ENCODE measurements around the gene ACTR5. TPM values are rescaled to one million over a fixed set of nuclear protein-coding genes. Genes with fewer than 3 reads are reported as not detected.
"Not testable (repeated sequence)": the region's sequence is repeated elsewhere in the genome, so short reads cannot be mapped to it uniquely, and the experiment has no call there.

ACTR5 gene
- total and polyA plus RNA-seq, 5 donors, result 3.1 to 3.6 (median 3.4) TPM

GRCh38 chr20:38790200-38791053, 42.2 kb downstream of the ACTR5 start:
- no peaks in the 10 kb centered on the region for H3K4me1 ChIP-seq (ENCODE audit: control insufficient read depth, insufficient read depth, low read length)
- ATAC-seq (peak; percentile 29 to 61), DNase-seq (peak in 1 of 3 donors; percentile 59)
- H3K27me3 ChIP-seq (ENCODE audit: control insufficient read depth, insufficient read depth), result no peaks in the 10 kb centered on the region
- no peak overlapping the region for H3K27ac ChIP-seq (ENCODE audit: low read length)
- intact Hi-C loops (cut with DNase I), result no loop called here
- no peak overlapping the region for H3K4me3 ChIP-seq (ENCODE audit: low read length)
- 47% methylated on average over 16 of the region's 16 CpGs for WGBS
- H3K9me3 ChIP-seq (ENCODE audit: control insufficient read depth, low read length), result peaks cover 2% of the 10 kb centered on the region

- Histone ChIP-seq H3K27me3 (ENCODE audit: control insufficient read depth, insufficient read depth) (no peaks in the 10 kb centered on the region), H3K9me3 (ENCODE audit: control insufficient read depth, low read length) (peaks cover 2% of the 10 kb centered on the region), H3K4me1 (ENCODE audit: control insufficient read depth, insufficient read depth, low read length) (no peaks in the 10 kb centered on the region), H3K27ac (ENCODE audit: low read length) (no peak overlapping the region), H3K4me3 (ENCODE audit: low read length) (no peak overlapping the region)
- intact Hi-C loops (cut with DNase I), result no loop called here
- no peak for DNase-seq
- WGBS, result 89% methylated on average over 3 of the region's 3 CpGs
- no peak for ATAC-seq
Observed at GRCh38 chr20:38791291-38791690, 43.0 kb downstream of the ACTR5 start.

GRCh38 chr20:38791940-38792339, 43.7 kb downstream of the ACTR5 start:
- no peaks in the 10 kb centered on the region for H3K4me1 ChIP-seq (ENCODE audit: control insufficient read depth, insufficient read depth, low read length)
- no peak overlapping the region for H3K27ac ChIP-seq (ENCODE audit: low read length)
- no peak overlapping the region for H3K4me3 ChIP-seq (ENCODE audit: low read length)
- no peaks in the 10 kb centered on the region for H3K27me3 ChIP-seq (ENCODE audit: control insufficient read depth, insufficient read depth)
- H3K9me3 ChIP-seq (ENCODE audit: control insufficient read depth, low read length), result peaks cover 2% of the 10 kb centered on the region
- WGBS, result 93% methylated on average over 1 of the region's 1 CpG
- DNase-seq (no peak), ATAC-seq (no peak)
- intact Hi-C loops (cut with DNase I), result no loop called here

GRCh38 chr20:38794057-38794456, 45.8 kb downstream of the ACTR5 start:
- DNase-seq; intact Hi-C loops (cut with DNase I): not testable (repeated sequence)
- WGBS, result 95% methylated on average over 5 of the region's 5 CpGs

GRCh38 chr20:38798266-38798665, 50.0 kb downstream of the ACTR5 start:
- ATAC-seq (no peak), DNase-seq (no peak)
- H3K4me1 ChIP-seq (ENCODE audit: control insufficient read depth, insufficient read depth, low read length), result no peaks in the 10 kb centered on the region
- no peak overlapping the region for H3K27ac ChIP-seq (ENCODE audit: low read length)
- H3K27me3 ChIP-seq (ENCODE audit: control insufficient read depth, insufficient read depth), result no peaks in the 10 kb centered on the region
- no peak overlapping the region for H3K4me3 ChIP-seq (ENCODE audit: low read length)
- H3K9me3 ChIP-seq (ENCODE audit: control insufficient read depth, low read length), result no peaks in the 10 kb centered on the region
- 78% methylated on average over 3 of the region's 3 CpGs for WGBS
- intact Hi-C loops (cut with DNase I), result no loop called here

More at GRCh38 chr20:38794057-38794456, 45.8 kb downstream of the ACTR5 start:
- not testable (repeated sequence) for H3K4me1 ChIP-seq (ENCODE audit: control insufficient read depth, insufficient read depth, low read length); H3K9me3 ChIP-seq (ENCODE audit: control insufficient read depth, low read length); H3K4me3 ChIP-seq (ENCODE audit: low read length); H3K27ac ChIP-seq (ENCODE audit: low read length); H3K27me3 ChIP-seq (ENCODE audit: control insufficient read depth, insufficient read depth); ATAC-seq

GRCh38 chr20:38799203-38799602, 50.9 kb downstream of the ACTR5 start:
- Histone ChIP-seq H3K27ac (ENCODE audit: low read length) (peak overlapping the region; percentile 78), H3K4me3 (ENCODE audit: low read length) (no peak overlapping the region), H3K4me1 (ENCODE audit: control insufficient read depth, insufficient read depth, low read length) (no peaks in the 10 kb centered on the region), H3K9me3 (ENCODE audit: control insufficient read depth, low read length) (no peaks in the 10 kb centered on the region), H3K27me3 (ENCODE audit: control insufficient read depth, insufficient read depth) (no peaks in the 10 kb centered on the region)
- 50% methylated on average over 4 of the region's 4 CpGs for WGBS
- intact Hi-C loops (cut with DNase I), result no loop called here
- no peak for DNase-seq
- ATAC-seq, result peak; percentile 33 to 82

GRCh38 chr20:38800882-38801281, 52.6 kb downstream of the ACTR5 start:
- H3K27ac ChIP-seq (ENCODE audit: low read length), result no peak overlapping the region
- ATAC-seq, result no peak
- no peak for DNase-seq
- intact Hi-C loops (cut with DNase I), result loop anchor here in 1 of 4 donors (10.0 kb wide), 1 partner anchor 74 kb away; no protein-coding TSS in a partner anchor
- WGBS, result 98% methylated on average over 3 of the region's 3 CpGs
- no peak overlapping the region for H3K4me3 ChIP-seq (ENCODE audit: low read length)
- no peaks in the 10 kb centered on the region for H3K9me3 ChIP-seq (ENCODE audit: control insufficient read depth, low read length)
- H3K4me1 ChIP-seq (ENCODE audit: control insufficient read depth, insufficient read depth, low read length), result no peaks in the 10 kb centered on the region
- H3K27me3 ChIP-seq (ENCODE audit: control insufficient read depth, insufficient read depth), result no peaks in the 10 kb centered on the region

- intact Hi-C loops (cut with DNase I), result loop anchor here in 1 of 4 donors (10.0 kb wide), 1 partner anchor 71 kb away; no protein-coding TSS in a partner anchor
Observed at GRCh38 chr20:38804221-38804620, 56.0 kb downstream of the ACTR5 start.

GRCh38 chr20:38804682-38805501, 56.6 kb downstream of the ACTR5 start:
- peak in 2 of 3 donors; percentile 57 to 69 for DNase-seq
- ATAC-seq, result peak; percentile 12 to 58
- H3K4me3 ChIP-seq (ENCODE audit: low read length), result peak overlapping the region; percentile 77
- H3K27me3 ChIP-seq (ENCODE audit: control insufficient read depth, insufficient read depth), result no peaks in the 10 kb centered on the region
- H3K4me1 ChIP-seq (ENCODE audit: control insufficient read depth, insufficient read depth, low read length), result peaks cover 3% of the 10 kb centered on the region
- 41% methylated on average over 18 of the region's 18 CpGs for WGBS
- intact Hi-C loops (cut with DNase I), result loop anchor here in 1 of 4 donors (10.0 kb wide), 1 partner anchor 70 kb away; no protein-coding TSS in a partner anchor
- H3K27ac ChIP-seq (ENCODE audit: low read length), result peak overlapping the region; percentile 76
- no peaks in the 10 kb centered on the region for H3K9me3 ChIP-seq (ENCODE audit: control insufficient read depth, low read length)

More at GRCh38 chr20:38804221-38804620, 56.0 kb downstream of the ACTR5 start:
- H3K9me3 ChIP-seq (ENCODE audit: control insufficient read depth, low read length), result no peaks in the 10 kb centered on the region
- no peak for DNase-seq
- WGBS, result 71% methylated on average over 3 of the region's 3 CpGs
- H3K27me3 ChIP-seq (ENCODE audit: control insufficient read depth, insufficient read depth), result no peaks in the 10 kb centered on the region
- no peak for ATAC-seq
- no peak overlapping the region for H3K4me3 ChIP-seq (ENCODE audit: low read length)
- H3K4me1 ChIP-seq (ENCODE audit: control insufficient read depth, insufficient read depth, low read length), result peaks cover 3% of the 10 kb centered on the region
- H3K27ac ChIP-seq (ENCODE audit: low read length), result peak overlapping the region; percentile 64

- peak within 1 kb of the TSS; percentile 77 for H3K4me3 ChIP-seq (ENCODE audit: low read length)
- intact Hi-C loops (cut with DNase I), result loop anchor here in 1 of 4 donors (10.0 kb wide), 1 partner anchor 69 kb away; no protein-coding TSS in a partner anchor
- peak within 1 kb of the TSS; percentile 76 for H3K27ac ChIP-seq (ENCODE audit: low read length)
- DNase-seq, result peak; percentile 55 to 87 (median 86)
- no peaks in the 10 kb centered on the region for H3K9me3 ChIP-seq (ENCODE audit: control insufficient read depth, low read length)
- H3K27me3 ChIP-seq (ENCODE audit: control insufficient read depth, insufficient read depth), result no peaks in the 10 kb centered on the region
- WGBS, result 1% methylated on average over 40 of the region's 40 CpGs
- ATAC-seq, result peak; percentile 89 to 93
- peaks cover 3% of the 10 kb centered on the region for H3K4me1 ChIP-seq (ENCODE audit: control insufficient read depth, insufficient read depth, low read length)
Observed at GRCh38 chr20:38805502-38805957, 57.3 kb downstream of the ACTR5 start, which contains the start of gene PPP1R16B. PPP1R16B (plus strand) TSS chr20:38805697; CDS start chr20:38835926, 30,229 bp downstream.

All from right cardiac atrium (tissue), 5 donors.